ENCODE data around the gene BNIP3.
A peak's percentile ranks its signal among the peaks of the same experiment; 100 is the strongest.

The BNIP3 gene

GRCh38 chr10:131980321-131980720 is 1.4 kb downstream of the BNIP3 start:
- H3K4me3 ChIP-seq (ENCODE audit: low read depth, low read length), result peak overlapping the region; percentile 97

GRCh38 chr10:131979821-131980270 is 1.9 kb downstream of the BNIP3 start:
- no peak for DNase-seq (ENCODE audit: low read depth)
- H3K4me3 ChIP-seq (ENCODE audit: low read depth, low read length), result peak overlapping the region; percentile 97

More at GRCh38 chr10:131980321-131980720, 1.4 kb downstream of the BNIP3 start:
- DNase-seq (ENCODE audit: low read depth), result no peak

- DNase-seq (ENCODE audit: low read depth), result no peak
- peak overlapping the region; percentile 97 for H3K4me3 ChIP-seq (ENCODE audit: low read depth, low read length)
These were observed 2.4 kb downstream of the BNIP3 start for GRCh38 chr10:131979336-131979735.

DNA sequence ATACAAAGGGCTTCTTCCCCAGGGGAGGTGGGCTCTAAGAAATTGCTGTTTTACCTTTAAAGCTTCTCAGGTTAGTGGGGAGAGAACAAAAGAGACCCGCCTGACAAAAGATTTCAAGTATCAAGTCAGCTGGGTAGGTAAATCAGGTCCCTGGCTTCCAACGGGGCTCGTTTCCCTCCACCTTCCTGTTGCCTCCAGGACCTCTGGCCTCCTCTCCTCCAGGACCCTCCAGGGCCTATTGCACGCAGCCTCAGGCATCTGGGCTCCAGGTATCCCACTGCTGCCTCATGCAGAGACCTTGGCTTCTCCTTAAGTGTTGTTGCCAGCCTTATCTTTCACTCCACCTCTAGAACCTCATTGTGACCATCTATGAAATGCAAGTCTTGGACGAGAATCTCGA is 2.9 kb downstream of the BNIP3 start:
- no peak for DNase-seq (ENCODE audit: low read depth)
- peak overlapping the region; percentile 97 for H3K4me3 ChIP-seq (ENCODE audit: low read depth, low read length)

GRCh38 chr10:131978366-131978765 is 3.4 kb downstream of the BNIP3 start:
- H3K4me3 ChIP-seq (ENCODE audit: low read depth, low read length), result peak overlapping the region; percentile 97
- DNase-seq (ENCODE audit: low read depth), result no peak

GRCh38 chr10:131977323-131978096 is 4.2 kb downstream of the BNIP3 start:
- H3K4me3 ChIP-seq (ENCODE audit: low read depth, low read length), result peak overlapping the region; percentile 97
- no peak for DNase-seq (ENCODE audit: low read depth)

DNA sequence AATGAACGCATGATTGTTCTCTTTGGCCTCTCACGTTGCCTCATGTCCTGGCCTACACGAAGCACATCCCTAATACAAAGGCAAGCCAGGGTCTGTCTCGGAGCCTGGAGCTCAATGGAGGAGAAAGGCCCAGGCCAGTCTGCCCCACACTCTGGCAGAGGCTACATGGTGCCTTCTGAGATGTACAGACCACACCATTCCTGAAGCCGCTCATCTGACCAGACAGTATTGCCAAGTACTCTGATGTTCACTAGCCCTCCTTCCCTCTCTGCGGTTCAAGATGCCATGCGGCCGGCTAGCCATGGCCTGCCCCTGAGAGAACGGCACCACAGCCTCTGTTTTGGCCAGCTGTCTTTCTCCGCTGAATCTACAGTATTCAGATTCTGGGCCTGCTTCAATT is 5.9 kb downstream of the BNIP3 start:
- H3K4me3 ChIP-seq (ENCODE audit: low read depth, low read length), result no peak overlapping the region
- DNase-seq (ENCODE audit: low read depth), result no peak

- DNase-seq (ENCODE audit: low read depth), result no peak
- H3K4me3 ChIP-seq (ENCODE audit: low read depth, low read length), result no peak overlapping the region
These were observed 6.7 kb downstream of the BNIP3 start for GRCh38 chr10:131975003-131975402.

DNA sequence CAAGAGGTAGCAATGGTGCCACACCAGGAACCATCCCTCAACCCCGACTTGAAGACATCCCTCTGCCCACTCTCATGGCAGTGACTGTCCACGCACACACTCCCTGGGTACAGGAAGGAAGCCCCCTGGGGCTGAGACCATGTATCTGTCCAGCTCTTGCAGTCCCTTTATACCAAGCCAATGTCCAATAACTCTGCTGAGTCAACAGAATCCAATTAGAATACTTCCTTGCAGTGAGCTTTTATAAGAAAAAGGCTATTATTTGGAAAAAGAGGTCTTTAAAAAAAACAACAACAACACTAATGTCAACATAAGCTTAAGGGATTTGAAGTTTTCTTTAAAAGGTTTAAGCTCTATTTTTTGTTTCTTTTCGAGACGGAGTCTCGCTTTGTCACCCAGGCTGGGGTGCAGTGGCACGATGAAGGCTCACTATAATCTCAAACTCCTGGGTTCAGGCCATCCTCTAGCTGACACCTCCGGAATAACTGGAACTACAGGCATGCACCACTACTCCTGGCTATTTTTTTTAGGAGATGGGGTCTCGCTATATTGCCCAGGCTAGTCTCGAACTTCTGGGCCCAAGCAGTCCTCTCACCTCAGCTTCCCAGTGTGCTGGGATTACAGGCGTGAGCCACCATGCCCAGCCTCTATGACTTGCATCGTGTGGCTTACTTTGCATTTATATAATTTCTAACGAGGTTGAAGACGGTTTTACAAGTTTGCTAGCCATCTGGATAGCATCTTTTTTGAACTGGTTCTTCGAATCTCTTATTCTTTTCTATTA is 7.5 kb downstream of the BNIP3 start:
- no peak overlapping the region for H3K4me3 ChIP-seq (ENCODE audit: low read depth, low read length)
- no peak for DNase-seq (ENCODE audit: low read depth)

- no peak overlapping the region for H3K4me3 ChIP-seq (ENCODE audit: low read depth, low read length)
- no peak for DNase-seq (ENCODE audit: low read depth)
These were observed 8.4 kb downstream of the BNIP3 start for GRCh38 chr10:131973160-131973951.

GRCh38 chr10:131972474-131973071 is 9.2 kb downstream of the BNIP3 start:
- no peak for DNase-seq (ENCODE audit: low read depth)
- no peak overlapping the region for H3K4me3 ChIP-seq (ENCODE audit: low read depth, low read length)

DNA sequence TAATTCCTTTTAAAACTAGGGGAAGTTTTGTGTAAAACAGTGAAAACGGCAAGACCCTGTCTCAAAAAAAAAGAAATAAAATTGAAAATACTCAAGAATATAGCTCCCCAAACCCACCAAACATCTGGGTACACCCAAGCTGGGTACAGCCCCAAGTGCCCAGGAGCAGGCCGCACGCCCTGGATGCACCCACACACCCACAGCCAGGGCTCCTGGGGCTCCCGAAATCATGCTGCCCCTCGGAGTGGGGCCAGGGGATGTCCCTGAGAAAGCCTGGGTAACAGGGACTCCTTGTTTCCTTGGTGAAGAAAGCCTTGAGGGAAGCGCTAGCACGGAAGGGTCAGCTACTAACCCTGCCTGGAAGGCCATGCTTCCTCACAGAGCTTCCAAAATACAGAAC is 10.1 kb downstream of the BNIP3 start:
- no peak for DNase-seq (ENCODE audit: low read depth)

GRCh38 chr10:131970946-131971345 is 10.8 kb downstream of the BNIP3 start:
- H3K4me3 ChIP-seq (ENCODE audit: low read depth, low read length), result no peak overlapping the region
- no peak for DNase-seq (ENCODE audit: low read depth)

More for the DNA sequence above, 10.1 kb downstream of the BNIP3 start:
- no peak overlapping the region for H3K4me3 ChIP-seq (ENCODE audit: low read depth, low read length)

- no peak overlapping the region for H3K4me3 ChIP-seq (ENCODE audit: low read depth, low read length)
- no peak for DNase-seq (ENCODE audit: low read depth)
These were observed 12.8 kb downstream of the BNIP3 start for GRCh38 chr10:131968949-131969348.

DNA sequence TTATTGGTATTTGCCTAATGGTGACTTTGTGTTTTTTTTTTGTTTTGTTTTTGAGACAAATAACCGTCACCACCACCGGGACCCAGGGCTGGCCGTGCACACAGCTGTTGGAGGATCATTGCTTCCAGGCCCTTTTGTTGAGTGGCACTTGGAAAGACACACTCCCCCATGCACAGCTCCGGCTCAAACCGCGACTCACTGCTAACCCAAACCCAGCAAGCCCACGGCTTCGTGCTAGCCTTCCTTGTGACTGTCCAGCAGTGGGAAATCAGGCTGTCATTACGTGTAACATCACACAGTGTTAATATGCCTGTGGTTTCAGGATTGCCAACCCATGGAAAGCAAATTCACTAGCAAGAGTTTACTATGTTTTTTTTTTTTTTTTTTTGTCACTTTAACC is 17.4 kb downstream of the BNIP3 start:
- DNase-seq (ENCODE audit: low read depth), result no peak
- no peak overlapping the region for H3K4me3 ChIP-seq (ENCODE audit: low read depth, low read length)

- no peak for DNase-seq (ENCODE audit: low read depth)
- no peak overlapping the region for H3K4me3 ChIP-seq (ENCODE audit: low read depth, low read length)
These were observed 17.9 kb downstream of the BNIP3 start for GRCh38 chr10:131963811-131964210.

DNA sequence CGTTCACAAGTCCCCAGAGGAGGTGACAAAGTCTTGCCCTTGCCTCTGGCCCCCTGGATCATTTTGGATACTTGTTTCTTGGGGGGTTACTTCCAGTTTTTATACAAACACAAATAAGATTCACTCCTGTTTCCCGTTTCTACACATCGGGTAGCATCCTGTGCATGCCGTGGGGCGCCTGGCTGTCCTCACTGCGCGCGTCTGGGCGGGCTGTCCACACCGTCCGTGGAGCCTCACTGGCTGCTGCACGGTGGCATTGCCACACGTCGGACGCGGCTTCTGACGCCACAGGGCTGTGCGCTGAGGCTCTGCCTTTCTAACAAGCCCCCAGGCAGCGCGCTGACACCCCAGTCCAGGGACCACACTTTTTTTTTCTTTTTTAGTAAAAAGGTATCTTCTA is 18.4 kb downstream of the BNIP3 start:
- no peak for DNase-seq (ENCODE audit: low read depth)
- H3K4me3 ChIP-seq (ENCODE audit: low read depth, low read length), result no peak overlapping the region

GRCh38 chr10:131961777-131962662 is 19.7 kb downstream of the BNIP3 start:
- no peak for DNase-seq (ENCODE audit: low read depth)
- H3K4me3 ChIP-seq (ENCODE audit: low read depth, low read length), result no peak overlapping the region
